Activated gamma-delta T cell (primary cell): ENCODE measurements around the gene MCF2L2.

Experiments
- DNase-seq: peaks from one replicate; lab custom pipeline; 2025; lab: John Stamatoyannopoulos, UW

The MCF2L2 gene

GRCh38 chr3:183327343-183327742, 101.1 kb downstream of the MCF2L2 start:
- DNase-seq: no peak

- DNase-seq: no peak
Observed at GRCh38 chr3:183324083-183324482, 104.3 kb downstream of the MCF2L2 start.

GRCh38 chr3:183319371-183319770, 109.0 kb downstream of the MCF2L2 start:
- no peak for DNase-seq

GRCh38 chr3:183318877-183319276, 109.5 kb downstream of the MCF2L2 start:
- no peak for DNase-seq

- no peak for DNase-seq
Observed at GRCh38 chr3:183317886-183318865, 110.2 kb downstream of the MCF2L2 start.

GRCh38 chr3:183317271-183317670, 111.1 kb downstream of the MCF2L2 start:
- no peak for DNase-seq

GRCh38 chr3:183315739-183316138, 112.7 kb downstream of the MCF2L2 start:
- DNase-seq: no peak

GRCh38 chr3:183313764-183314163, 114.7 kb downstream of the MCF2L2 start:
- DNase-seq: no peak

GRCh38 chr3:183313351-183313750, 115.1 kb downstream of the MCF2L2 start:
- DNase-seq: no peak

- no peak for DNase-seq
Observed at GRCh38 chr3:183312433-183312832, 116.0 kb downstream of the MCF2L2 start.

- no peak for DNase-seq
Observed at GRCh38 chr3:183310936-183311335, 117.5 kb downstream of the MCF2L2 start.

GRCh38 chr3:183309276-183309675, 119.1 kb downstream of the MCF2L2 start:
- DNase-seq: no peak

- DNase-seq: no peak
Observed at GRCh38 chr3:183308751-183309150, 119.7 kb downstream of the MCF2L2 start.

GRCh38 chr3:183307749-183308148, 120.7 kb downstream of the MCF2L2 start:
- no peak for DNase-seq

GRCh38 chr3:183306798-183307671, 121.4 kb downstream of the MCF2L2 start:
- no peak for DNase-seq

GRCh38 chr3:183303690-183304089, 124.7 kb downstream of the MCF2L2 start:
- no peak for DNase-seq

- DNase-seq: no peak
Observed at GRCh38 chr3:183301937-183302580, 126.4 kb downstream of the MCF2L2 start.

GRCh38 chr3:183300996-183301562, 127.3 kb downstream of the MCF2L2 start:
- DNase-seq: no peak

- no peak for DNase-seq
Observed at GRCh38 chr3:183299976-183300375, 128.4 kb downstream of the MCF2L2 start.

- DNase-seq: no peak
Observed at GRCh38 chr3:183298701-183299153, 129.7 kb downstream of the MCF2L2 start.

- DNase-seq: no peak
Observed at GRCh38 chr3:183296944-183297343, 131.5 kb downstream of the MCF2L2 start.

- no peak for DNase-seq
Observed at GRCh38 chr3:183295211-183295610, 133.2 kb downstream of the MCF2L2 start.
